AG20443 (cell line): Measurements from ENCODE around the gene SERGEF.

Experiments used
- DNase-seq: peaks from one replicate; pipeline ENCODE4 v3.0.0; 2012; ENCODE audit warnings: low spot score, mixed read lengths

The SERGEF gene

GRCh38 chr11:17770917-17771316, 241.9 kb downstream of the SERGEF start:
- DNase-seq = no peak

- no peak for DNase-seq
These were observed 242.7 kb downstream of the SERGEF start for GRCh38 chr11:17770048-17770652.

- DNase-seq = no peak
These were observed 243.6 kb downstream of the SERGEF start for GRCh38 chr11:17769218-17769617.

GRCh38 chr11:17768547-17768946, 244.3 kb downstream of the SERGEF start:
- no peak for DNase-seq

GRCh38 chr11:17767914-17768313, 244.9 kb downstream of the SERGEF start:
- DNase-seq = no peak

- DNase-seq = no peak
These were observed 245.5 kb downstream of the SERGEF start for GRCh38 chr11:17767301-17767885.

GRCh38 chr11:17766590-17766989, 246.3 kb downstream of the SERGEF start:
- DNase-seq = no peak

GRCh38 chr11:17766073-17766359, 246.8 kb downstream of the SERGEF start:
- no peak for DNase-seq

- no peak for DNase-seq
These were observed 247.3 kb downstream of the SERGEF start for GRCh38 chr11:17765356-17766072.

- no peak for DNase-seq
These were observed 248.2 kb downstream of the SERGEF start for GRCh38 chr11:17764446-17765218.

GRCh38 chr11:17763703-17764102, 249.1 kb downstream of the SERGEF start:
- no peak for DNase-seq

- no peak for DNase-seq
These were observed 249.6 kb downstream of the SERGEF start for GRCh38 chr11:17763244-17763643.

- no peak for DNase-seq
These were observed 250.4 kb downstream of the SERGEF start for GRCh38 chr11:17762309-17762974.

- peak; percentile 72 for DNase-seq
These were observed 252.5 kb downstream of the SERGEF start for GRCh38 chr11:17760102-17761029.

- no peak for DNase-seq
These were observed 257.0 kb downstream of the SERGEF start for GRCh38 chr11:17755891-17756290.

GRCh38 chr11:17753641-17754040, 259.2 kb downstream of the SERGEF start:
- DNase-seq = no peak

- no peak for DNase-seq
These were observed 259.7 kb downstream of the SERGEF start for GRCh38 chr11:17753153-17753552.

GRCh38 chr11:17752144-17752543, 260.7 kb downstream of the SERGEF start:
- DNase-seq = no peak

GRCh38 chr11:17751558-17751957, 261.3 kb downstream of the SERGEF start:
- no peak for DNase-seq

GRCh38 chr11:17750801-17751165, 262.1 kb downstream of the SERGEF start:
- DNase-seq = no peak
